ENCODE measurements around the gene CA5B. TPM values are rescaled to one million over a fixed set of nuclear protein-coding genes. Genes with fewer than 3 reads are reported as not detected.

Gene CA5B
- total RNA-seq, 6 experiments from 2014 or later, result 5.1 to 9.1 (median 7.1) TPM

DNA sequence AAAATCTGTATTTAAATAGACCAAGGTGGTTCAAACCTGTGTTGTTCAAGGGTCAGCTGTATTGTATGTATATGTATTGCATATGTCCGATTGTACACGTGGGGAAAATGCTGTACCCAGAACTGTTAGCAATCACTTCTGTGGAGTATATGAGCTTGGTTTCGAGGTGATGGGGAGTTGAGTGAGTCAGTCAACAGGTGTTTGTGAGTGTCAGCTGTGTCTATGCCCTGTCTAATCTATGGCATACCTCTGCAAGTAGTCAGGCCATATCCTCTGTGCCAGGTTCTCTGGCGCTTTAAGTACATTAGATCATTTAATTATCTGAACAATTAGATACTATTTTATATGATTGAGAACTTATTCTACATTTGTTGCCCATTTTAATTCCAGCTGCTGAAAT lies 59.6 kb downstream of the CA5B start:
- Mint-ChIP-seq H3K9me3 (no peaks in the 10 kb centered on the region), H3K4me1 (ENCODE audit: low read depth) (no peaks in the 10 kb centered on the region), H3K36me3 (ENCODE audit: low read depth) (no peaks in the 10 kb centered on the region; the same call in 1 of the 2 replicates), H3K27me3 (ENCODE audit: insufficient read depth) (peaks cover 3% of the 10 kb centered on the region; the same call in 1 of the 2 replicates), H3K4me3 (no peak overlapping the region), H3K27ac (no peak overlapping the region)
- DNase-seq, result no peak
- TF ChIP-seq, protein P1, sequence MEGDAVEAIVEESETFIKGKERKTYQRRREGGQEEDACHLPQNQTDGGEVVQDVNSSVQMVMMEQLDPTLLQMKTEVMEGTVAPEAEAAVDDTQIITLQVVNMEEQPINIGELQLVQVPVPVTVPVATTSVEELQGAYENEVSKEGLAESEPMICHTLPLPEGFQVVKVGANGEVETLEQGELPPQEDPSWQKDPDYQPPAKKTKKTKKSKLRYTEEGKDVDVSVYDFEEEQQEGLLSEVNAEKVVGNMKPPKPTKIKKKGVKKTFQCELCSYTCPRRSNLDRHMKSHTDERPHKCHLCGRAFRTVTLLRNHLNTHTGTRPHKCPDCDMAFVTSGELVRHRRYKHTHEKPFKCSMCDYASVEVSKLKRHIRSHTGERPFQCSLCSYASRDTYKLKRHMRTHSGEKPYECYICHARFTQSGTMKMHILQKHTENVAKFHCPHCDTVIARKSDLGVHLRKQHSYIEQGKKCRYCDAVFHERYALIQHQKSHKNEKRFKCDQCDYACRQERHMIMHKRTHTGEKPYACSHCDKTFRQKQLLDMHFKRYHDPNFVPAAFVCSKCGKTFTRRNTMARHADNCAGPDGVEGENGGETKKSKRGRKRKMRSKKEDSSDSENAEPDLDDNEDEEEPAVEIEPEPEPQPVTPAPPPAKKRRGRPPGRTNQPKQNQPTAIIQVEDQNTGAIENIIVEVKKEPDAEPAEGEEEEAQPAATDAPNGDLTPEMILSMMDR (IDR thresholded peaks at IDR 0.05), result no peak

DNA sequence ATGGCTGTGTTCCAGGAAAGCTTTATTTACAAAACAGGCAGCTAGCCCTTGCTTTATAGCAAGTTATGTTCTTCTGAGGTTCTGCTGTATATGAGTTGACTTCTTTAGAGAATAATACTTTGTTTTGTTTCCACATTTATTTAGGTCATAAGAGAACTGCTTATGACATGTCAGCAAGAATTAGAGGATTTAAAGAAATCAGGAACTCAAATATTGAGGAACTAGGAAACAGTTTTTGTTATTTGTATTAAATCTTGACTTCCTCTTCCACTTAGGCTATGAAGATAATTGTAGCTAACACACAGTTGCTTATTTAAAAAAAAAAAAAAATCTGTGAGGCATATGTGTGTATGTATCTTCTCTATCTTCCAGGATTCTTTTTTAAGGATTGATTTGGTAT lies 66.5 kb downstream of the CA5B start:
- Mint-ChIP-seq H3K4me1 (ENCODE audit: low read depth) (no peaks in the 10 kb centered on the region), H3K27ac (no peak overlapping the region), H3K36me3 (ENCODE audit: low read depth) (no peaks in the 10 kb centered on the region; the same call in 1 of the 2 replicates), H3K4me3 (no peak overlapping the region), H3K27me3 (ENCODE audit: insufficient read depth) (no peaks in the 10 kb centered on the region; the same call in 1 of the 2 replicates), H3K9me3 (no peaks in the 10 kb centered on the region)
- TF ChIP-seq, protein P1 (IDR thresholded peaks at IDR 0.05), result no peak
- DNase-seq, result no peak

DNA sequence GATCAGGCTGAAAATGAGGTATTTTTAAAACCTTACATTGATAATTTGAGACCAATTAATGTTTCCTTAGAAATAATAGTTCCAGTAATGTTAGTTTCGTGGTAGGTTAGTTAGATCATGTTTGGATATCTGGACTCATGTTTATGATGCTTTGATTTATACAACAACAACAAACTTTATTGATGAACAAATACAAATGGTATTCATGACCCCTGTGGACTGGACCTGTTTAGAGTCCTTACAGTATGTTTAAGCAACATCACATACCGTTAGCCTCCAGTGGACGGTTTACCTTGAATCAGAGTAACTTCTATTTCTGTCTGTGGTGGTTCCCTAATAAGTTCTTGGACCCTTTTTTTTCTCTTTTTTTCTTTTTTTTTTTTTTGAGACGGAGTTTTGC lies 70.2 kb downstream of the CA5B start:
- TF ChIP-seq, protein P1 (IDR thresholded peaks at IDR 0.05), result no peak
- Mint-ChIP-seq H3K4me3 (no peak overlapping the region), H3K9me3 (no peaks in the 10 kb centered on the region), H3K27ac (no peak overlapping the region), H3K36me3 (ENCODE audit: low read depth) (peaks cover 7% of the 10 kb centered on the region), H3K4me1 (ENCODE audit: low read depth) (no peaks in the 10 kb centered on the region), H3K27me3 (ENCODE audit: insufficient read depth) (no peaks in the 10 kb centered on the region; the same call in 1 of the 2 replicates)
- DNase-seq, result no peak

DNA sequence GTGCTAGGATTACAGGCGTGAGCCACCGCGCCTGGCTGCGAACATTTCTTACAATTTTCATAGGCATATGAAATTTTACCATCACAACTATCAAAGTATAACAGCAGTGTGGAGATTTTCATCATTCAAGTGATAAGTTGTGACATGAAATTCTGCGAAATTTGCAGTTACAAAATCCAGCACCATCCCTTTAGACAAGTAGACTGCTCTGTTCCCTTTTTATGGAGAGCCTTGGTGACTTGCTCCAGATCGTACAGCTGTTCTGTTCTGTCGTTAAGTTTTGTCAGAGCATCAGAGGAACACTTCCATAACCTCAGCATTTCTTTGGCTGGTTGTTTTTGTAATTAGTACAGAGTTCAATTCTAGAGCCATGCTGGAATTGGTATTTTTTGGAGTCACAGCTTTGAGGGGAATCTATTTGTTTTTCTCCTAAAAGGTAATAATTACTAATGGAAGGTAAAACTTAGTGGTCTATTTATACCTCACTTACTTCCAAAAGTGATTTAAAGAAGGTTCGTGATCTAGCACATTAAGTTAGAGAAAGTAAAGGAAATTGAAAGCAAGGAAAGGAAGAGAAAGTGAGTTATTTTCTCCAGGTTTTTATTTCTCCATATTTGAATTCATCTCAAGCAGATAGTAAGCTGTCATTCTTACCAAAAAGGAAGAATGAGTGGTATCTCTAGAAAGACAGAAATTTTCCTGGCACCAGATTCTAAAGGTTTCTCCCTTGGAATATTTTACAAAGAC lies 74.3 kb downstream of the CA5B start:
- TF ChIP-seq, protein P1 (IDR thresholded peaks at IDR 0.05), result no peak
- no peaks in the 10 kb centered on the region for H3K9me3 Mint-ChIP-seq
- no peak overlapping the region for H3K27ac Mint-ChIP-seq
- peaks cover 7% of the 10 kb centered on the region; the same call in 1 of the 2 replicates for H3K36me3 Mint-ChIP-seq (ENCODE audit: low read depth)
- peaks cover 8% of the 10 kb centered on the region; the same call in 1 of the 2 replicates for H3K4me1 Mint-ChIP-seq (ENCODE audit: low read depth)
- no peaks in the 10 kb centered on the region for H3K27me3 Mint-ChIP-seq (ENCODE audit: insufficient read depth)
- DNase-seq, result no peak
- H3K4me3 Mint-ChIP-seq, result no peak overlapping the region

DNA sequence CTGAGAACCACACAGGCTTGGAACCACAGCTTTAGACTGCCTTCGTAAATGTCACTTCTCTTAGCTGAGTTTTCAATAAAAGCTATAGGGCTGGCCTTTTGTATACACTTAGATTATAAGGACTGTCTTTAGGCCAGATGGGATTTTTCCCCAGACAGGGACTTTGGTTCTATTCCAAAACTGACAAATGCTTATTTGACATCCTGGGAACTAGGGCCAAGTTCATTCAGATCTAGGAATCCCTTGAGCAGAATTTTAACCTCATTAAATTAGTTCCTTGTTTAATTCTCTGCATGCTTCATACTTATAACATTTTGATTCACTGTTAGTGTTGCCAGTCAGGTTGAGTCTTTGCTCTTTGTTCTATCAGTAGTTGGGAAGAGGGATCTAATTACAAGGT lies 75.3 kb downstream of the CA5B start:
- Mint-ChIP-seq H3K4me1 (ENCODE audit: low read depth) (peaks cover 8% of the 10 kb centered on the region; the same call in 1 of the 2 replicates), H3K4me3 (no peak overlapping the region), H3K27me3 (ENCODE audit: insufficient read depth) (no peaks in the 10 kb centered on the region), H3K9me3 (no peaks in the 10 kb centered on the region), H3K36me3 (ENCODE audit: low read depth) (peaks cover 7% of the 10 kb centered on the region; the same call in 1 of the 2 replicates), H3K27ac (no peak overlapping the region)
- DNase-seq, result no peak
- TF ChIP-seq, protein P1 (IDR thresholded peaks at IDR 0.05), result no peak

All from HFFc6 (cell line).